DOHH2 (cell line): ENCODE data around the gene ERC2.

Experiments
- CTCF ChIP-seq: fragments of 200-600 bp; sonication (generic); IDR thresholded peaks from one replicate; pipeline ENCODE4 v1.5.1; 2014; ENCODE audit warnings: antibody characterized with exemption, mild to moderate bottlenecking, low read depth, low read length; ENCODE audit not compliant: poor library complexity, severe bottlenecking
- EZH2phosphoT487 ChIP-seq: fragments of 200-600 bp; sonication (generic); IDR thresholded peaks from 2 replicates; pipeline ENCODE4 v1.6.1; 2017; ENCODE audit warnings: borderline replicate concordance, mild to moderate bottlenecking, antibody characterized with exemption, low read length, moderate library complexity, mixed read lengths

GRCh38 chr3:56001537-56001936, 466.7 kb downstream of the ERC2 start:
- TF ChIP-seq CTCF (no peak), EZH2phosphoT487 (no peak)
